Thyroid gland (tissue), 4 donors: ENCODE measurements around the gene DHDH.

Experiments
- POLR2A ChIP-seq, 2 donors: fragments of 450-650 bp; IDR thresholded peaks; one replicate each; pipeline ENCODE4 v1.6.1; 2017; ENCODE audit warnings: antibody characterized with exemption in 2 of 2, mild to moderate bottlenecking in 2 of 2, moderate library complexity in 1 of 2
- TF ChIP-seq, protein P1 (sequence below), 6 experiments: fragments of 200-600 bp in 3 of 6; fragments of 450-650 bp in 3 of 6; sonication (generic) in 3 of 6; IDR thresholded peaks; one replicate each; pipeline ENCODE4 v1.5.1; 2016 to 2019; ENCODE audit warnings: antibody characterized with exemption in 6 of 6, mild to moderate bottlenecking in 2 of 6, inconsistent platforms in 1 of 6, moderate library complexity in 1 of 6

DNA sequence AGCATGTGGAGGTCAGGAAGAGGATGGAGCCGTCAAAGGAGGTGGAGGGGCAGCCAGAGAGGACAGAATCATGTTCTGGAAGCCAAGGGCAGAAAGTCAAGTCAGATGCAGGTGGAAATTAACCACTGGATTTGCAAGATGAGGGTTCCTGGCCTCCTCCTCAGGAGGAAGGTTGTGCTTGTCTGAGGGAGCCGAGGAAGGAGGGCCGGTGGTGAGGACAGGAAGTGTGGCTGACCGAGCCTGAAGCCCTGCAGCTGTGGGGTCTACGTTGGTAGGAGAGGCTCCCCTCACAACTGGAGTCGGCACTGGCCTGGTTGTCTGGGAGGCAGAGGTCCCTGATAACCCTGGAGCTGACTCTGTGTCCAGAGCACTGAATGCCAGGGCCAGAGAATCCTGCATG lies 15.4 kb upstream of the DHDH start:
- TF ChIP-seq, protein P1, sequence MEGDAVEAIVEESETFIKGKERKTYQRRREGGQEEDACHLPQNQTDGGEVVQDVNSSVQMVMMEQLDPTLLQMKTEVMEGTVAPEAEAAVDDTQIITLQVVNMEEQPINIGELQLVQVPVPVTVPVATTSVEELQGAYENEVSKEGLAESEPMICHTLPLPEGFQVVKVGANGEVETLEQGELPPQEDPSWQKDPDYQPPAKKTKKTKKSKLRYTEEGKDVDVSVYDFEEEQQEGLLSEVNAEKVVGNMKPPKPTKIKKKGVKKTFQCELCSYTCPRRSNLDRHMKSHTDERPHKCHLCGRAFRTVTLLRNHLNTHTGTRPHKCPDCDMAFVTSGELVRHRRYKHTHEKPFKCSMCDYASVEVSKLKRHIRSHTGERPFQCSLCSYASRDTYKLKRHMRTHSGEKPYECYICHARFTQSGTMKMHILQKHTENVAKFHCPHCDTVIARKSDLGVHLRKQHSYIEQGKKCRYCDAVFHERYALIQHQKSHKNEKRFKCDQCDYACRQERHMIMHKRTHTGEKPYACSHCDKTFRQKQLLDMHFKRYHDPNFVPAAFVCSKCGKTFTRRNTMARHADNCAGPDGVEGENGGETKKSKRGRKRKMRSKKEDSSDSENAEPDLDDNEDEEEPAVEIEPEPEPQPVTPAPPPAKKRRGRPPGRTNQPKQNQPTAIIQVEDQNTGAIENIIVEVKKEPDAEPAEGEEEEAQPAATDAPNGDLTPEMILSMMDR (IDR thresholded peaks at IDR 0.05) = no peak
- no peak for TF ChIP-seq POLR2A (IDR thresholded peaks at IDR 0.05)
